Neutrophil (primary cell): ENCODE data around the gene TTC9B.

ENCODE experiments used
- H3K27ac ChIP-seq: fragments of 200-600 bp; sonication (generic); 2 replicates; pipeline ENCODE4 v1.5.1; 2016; ENCODE audit warnings: mild to moderate bottlenecking, moderate library complexity
- H3K27me3 ChIP-seq: fragments of 200-600 bp; sonication (generic); 2 replicates; pipeline ENCODE4 v1.6.0; 2016; ENCODE audit warnings: mild to moderate bottlenecking
- H3K36me3 ChIP-seq: fragments of 200-600 bp; sonication (generic); 2 replicates; pipeline ENCODE4 v1.5.1; 2017
- H3K4me1 ChIP-seq, 2 experiments: fragments of 200-600 bp in 1 of 2; sonication (generic) in 1 of 2; 1 replicate in 1 of 2; 2 replicates in 1 of 2; pipeline versions ENCODE4 v1.5.1 to v1.6.1; 2013 to 2016; ENCODE audit warnings: low read depth in 1 of 2, low read length in 1 of 2, mild to moderate bottlenecking in 1 of 2, moderate library complexity in 1 of 2; ENCODE audit not compliant: control insufficient read depth in 1 of 2, insufficient read depth in 1 of 2
- H3K4me3 ChIP-seq, 2 experiments: fragments of 200-600 bp in 1 of 2; sonication (generic) in 1 of 2; 1 replicate in 1 of 2; 2 replicates in 1 of 2; pipeline ENCODE4 v1.5.1; 2013 to 2016; ENCODE audit warnings: low read depth in 1 of 2, low read length in 1 of 2, mild to moderate bottlenecking in 1 of 2, moderate library complexity in 1 of 2
- H3K9me3 ChIP-seq: fragments of 200-600 bp; sonication (generic); 2 replicates; pipeline ENCODE4 v1.5.1; 2016
- CTCF ChIP-seq: fragments of 200-600 bp; sonication (generic); IDR thresholded peaks from 2 replicates; pipeline ENCODE4 v1.5.1; 2016; ENCODE audit warnings: antibody characterized with exemption

TTC9B gene

GRCh38 chr19:40231057-40231456 lies 12.9 kb upstream of the TTC9B start:
- Histone ChIP-seq H3K27me3 (peaks cover 44% of the 10 kb centered on the region), H3K27ac (no peak overlapping the region), H3K4me1 (no peaks in the 10 kb centered on the region), H3K36me3 (peaks cover 41% of the 10 kb centered on the region), H3K4me3 (no peak overlapping the region), H3K9me3 (no peaks in the 10 kb centered on the region)
- TF ChIP-seq CTCF, result no peak

- Histone ChIP-seq H3K9me3 (no peaks in the 10 kb centered on the region), H3K27ac (no peak overlapping the region), H3K4me3 (no peak overlapping the region), H3K27me3 (peaks cover 54% of the 10 kb centered on the region), H3K36me3 (peaks cover 30% of the 10 kb centered on the region), H3K4me1 (no peaks in the 10 kb centered on the region)
- no peak for TF ChIP-seq CTCF
Observed at GRCh38 chr19:40229926-40230417, 11.8 kb upstream of the TTC9B start.

DNA sequence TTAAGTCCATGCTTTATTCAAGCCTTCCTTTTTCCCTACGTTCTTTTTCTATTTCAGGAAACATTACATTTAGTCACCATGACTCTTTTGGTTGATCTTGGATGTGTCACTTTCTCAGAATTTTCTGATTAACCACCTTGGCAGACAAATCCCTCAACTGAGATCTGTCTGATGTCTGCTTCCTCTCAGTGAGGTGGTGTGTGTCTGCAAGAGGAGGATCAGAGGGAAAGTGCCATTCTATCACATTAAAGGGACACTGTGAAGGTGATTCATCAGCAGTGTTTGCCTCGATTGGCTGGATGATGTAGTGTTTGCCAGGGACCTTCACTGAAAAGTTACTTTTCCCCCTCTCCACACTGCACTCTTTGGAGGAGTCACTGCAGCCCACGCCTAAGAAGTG lies 11.3 kb upstream of the TTC9B start:
- Histone ChIP-seq H3K4me1 (no peaks in the 10 kb centered on the region), H3K27ac (no peak overlapping the region), H3K4me3 (no peak overlapping the region), H3K36me3 (peaks cover 25% of the 10 kb centered on the region), H3K9me3 (no peaks in the 10 kb centered on the region), H3K27me3 (peaks cover 59% of the 10 kb centered on the region)
- no peak for TF ChIP-seq CTCF

GRCh38 chr19:40228863-40229262 lies 10.7 kb upstream of the TTC9B start:
- Histone ChIP-seq H3K36me3 (peaks cover 19% of the 10 kb centered on the region), H3K4me1 (no peaks in the 10 kb centered on the region), H3K27ac (no peak overlapping the region), H3K27me3 (peaks cover 65% of the 10 kb centered on the region), H3K4me3 (no peak overlapping the region), H3K9me3 (no peaks in the 10 kb centered on the region)
- no peak for TF ChIP-seq CTCF

GRCh38 chr19:40228346-40228745 lies 10.2 kb upstream of the TTC9B start:
- Histone ChIP-seq H3K4me1 (no peaks in the 10 kb centered on the region), H3K27me3 (peaks cover 71% of the 10 kb centered on the region), H3K9me3 (no peaks in the 10 kb centered on the region), H3K27ac (no peak overlapping the region), H3K36me3 (peaks cover 14% of the 10 kb centered on the region), H3K4me3 (no peak overlapping the region)
- TF ChIP-seq CTCF, result no peak
